Stimulated activated CD4-positive, alpha-beta T cell treated with anti-CD3 and anti-CD28 coated beads, Interleukin-1b, Interleukin-23, amount 100 ng/mL, for 1 hour (primary cell): ENCODE data around the gene ATG7.
"Not testable (repeated sequence)": the region's sequence is repeated elsewhere in the genome, so short reads cannot be mapped to it uniquely, and the experiment has no call there.

Experiments used
- DNase-seq, 2 donors: peaks; one replicate each; pipeline ENCODE4 v3.0.0-alpha.2; 2020; ENCODE audit warnings: low read depth in 2 of 2

Gene ATG7

GRCh38 chr3:11434017-11434526 lies 161.9 kb downstream of the ATG7 start:
- DNase-seq: no peak

GRCh38 chr3:11434563-11435096 lies 162.4 kb downstream of the ATG7 start:
- DNase-seq: no peak

GRCh38 chr3:11435440-11436165 lies 163.4 kb downstream of the ATG7 start:
- DNase-seq: no peak

- DNase-seq: no peak
Measured at GRCh38 chr3:11436775-11437174, 164.6 kb downstream of the ATG7 start.

- no peak for DNase-seq
Measured at GRCh38 chr3:11437506-11437905, 165.3 kb downstream of the ATG7 start.

- DNase-seq: no peak
Measured at GRCh38 chr3:11438646-11439045, 166.4 kb downstream of the ATG7 start.

GRCh38 chr3:11441346-11441745 lies 169.1 kb downstream of the ATG7 start:
- DNase-seq: not testable (repeated sequence)

GRCh38 chr3:11444404-11444803 lies 172.2 kb downstream of the ATG7 start:
- DNase-seq: no peak

GRCh38 chr3:11445193-11445592 lies 173.0 kb downstream of the ATG7 start:
- not testable (repeated sequence) for DNase-seq

GRCh38 chr3:11445883-11446282 lies 173.7 kb downstream of the ATG7 start:
- no peak for DNase-seq

GRCh38 chr3:11447584-11448200 lies 175.5 kb downstream of the ATG7 start:
- no peak for DNase-seq

- no peak for DNase-seq
Measured at GRCh38 chr3:11450015-11450414, 177.8 kb downstream of the ATG7 start.

GRCh38 chr3:11452312-11452711 lies 180.1 kb downstream of the ATG7 start:
- no peak for DNase-seq

GRCh38 chr3:11452885-11453847 lies 181.0 kb downstream of the ATG7 start:
- DNase-seq: no peak

GRCh38 chr3:11455956-11456355 lies 183.8 kb downstream of the ATG7 start:
- DNase-seq: no peak

GRCh38 chr3:11457135-11457534 lies 184.9 kb downstream of the ATG7 start:
- no peak for DNase-seq

GRCh38 chr3:11459186-11459824 lies 187.1 kb downstream of the ATG7 start:
- no peak for DNase-seq

- DNase-seq: no peak
Measured at GRCh38 chr3:11461226-11461625, 189.0 kb downstream of the ATG7 start.

- not testable (repeated sequence) for DNase-seq
Measured at GRCh38 chr3:11462673-11463072, 190.5 kb downstream of the ATG7 start.

GRCh38 chr3:11463591-11463990 lies 191.4 kb downstream of the ATG7 start:
- DNase-seq: no peak

- no peak for DNase-seq
Measured at GRCh38 chr3:11464356-11464755, 192.2 kb downstream of the ATG7 start.
